Mucosa of gallbladder (tissue), 1 donor: ENCODE measurements around the gene FGG. TPM values are rescaled to one million over a fixed set of nuclear protein-coding genes. Genes with fewer than 3 reads are reported as not detected.

ENCODE experiments used
- total RNA-seq: library from RNA; stranded (reverse); gene quantifications from one replicate; pipeline ENCODE4 v1.2.1, GENCODE V29; 2021
- donor health status: DM: no; HTN: no; CAD: no.

The FGG gene
- total RNA-seq, 1 donor from 2014 or later = 15.0 TPM

Other genes starting within 250 kb of the FGG start
- gene DCHS2, start 120.9 kb downstream of the FGG start, total RNA-seq = 14.2 TPM
- 61.8 TPM for gene PLRG1, start 62.3 kb downstream of the FGG start, total RNA-seq
- gene FGB, start 49.6 kb downstream of the FGG start, total RNA-seq = 7.5 TPM
- gene FGA, start 21.9 kb downstream of the FGG start, total RNA-seq = 20.9 TPM
- 11.7 TPM for gene LRAT, start 131.3 kb upstream of the FGG start, total RNA-seq
- 1.3 TPM for gene RBM46, start 168.6 kb upstream of the FGG start, total RNA-seq